PFSK-1 (cell line): Measurements from ENCODE around the gene SMG1.

Source experiments
- POLR2AphosphoS5 ChIP-seq: IDR thresholded peaks from 2 replicates; pipeline ENCODE4 v1.6.1; 2012; ENCODE audit warnings: low read depth, mild to moderate bottlenecking, control low read depth, low read length, moderate library complexity
- SIN3A ChIP-seq: IDR thresholded peaks from 2 replicates; pipeline ENCODE4 v1.6.1; 2012; ENCODE audit warnings: mild to moderate bottlenecking, low read length, moderate library complexity, borderline replicate concordance; ENCODE audit not compliant: insufficient read depth
- TAF1 ChIP-seq: IDR thresholded peaks from 2 replicates; pipeline ENCODE4 v1.6.1; 2012; ENCODE audit warnings: low read length, control low read depth, borderline replicate concordance; ENCODE audit not compliant: insufficient read depth
- TF ChIP-seq, protein P1 (sequence below), 2 experiments: IDR thresholded peaks; 2 replicates each; pipeline versions ENCODE4 v1.6.1 to v1.8.0; 2011 to 2012; ENCODE audit warnings: low read depth in 2 of 2, low read length in 2 of 2, control low read depth in 1 of 2, inconsistent platforms in 1 of 2, mild to moderate bottlenecking in 1 of 2, moderate library complexity in 1 of 2; ENCODE audit not compliant: insufficient read depth in 1 of 2

DNA sequence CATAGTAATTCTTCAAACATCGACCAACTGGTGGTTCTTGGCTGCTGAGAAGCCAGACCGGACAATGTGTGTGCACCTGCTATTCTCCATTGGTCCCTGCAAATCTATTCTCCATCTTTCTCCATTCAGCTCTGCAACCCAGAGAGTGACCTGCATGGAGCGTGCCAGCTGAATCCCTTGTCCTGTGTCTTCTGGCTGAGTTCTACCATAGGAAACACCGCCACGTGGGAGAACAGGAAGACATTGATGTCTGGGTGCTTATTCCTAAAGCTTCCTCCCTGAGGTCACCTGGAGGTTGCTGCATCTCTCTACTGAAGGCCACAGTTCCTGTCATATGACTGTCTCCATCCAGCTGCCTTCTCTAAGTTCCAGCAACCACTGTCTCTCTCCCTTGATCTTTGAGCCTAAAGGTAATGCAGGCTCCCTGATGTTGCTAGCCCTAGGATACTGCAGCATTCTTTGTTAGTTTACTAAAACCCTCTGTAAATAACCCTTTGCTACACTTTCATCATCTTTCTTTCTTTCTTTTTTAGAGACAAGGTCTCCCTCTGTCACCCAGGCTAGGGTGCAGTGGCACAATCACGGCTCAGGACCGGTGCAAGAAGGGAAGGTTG is 10.6 kb upstream of the SMG1 start:
- TF ChIP-seq, protein P1, sequence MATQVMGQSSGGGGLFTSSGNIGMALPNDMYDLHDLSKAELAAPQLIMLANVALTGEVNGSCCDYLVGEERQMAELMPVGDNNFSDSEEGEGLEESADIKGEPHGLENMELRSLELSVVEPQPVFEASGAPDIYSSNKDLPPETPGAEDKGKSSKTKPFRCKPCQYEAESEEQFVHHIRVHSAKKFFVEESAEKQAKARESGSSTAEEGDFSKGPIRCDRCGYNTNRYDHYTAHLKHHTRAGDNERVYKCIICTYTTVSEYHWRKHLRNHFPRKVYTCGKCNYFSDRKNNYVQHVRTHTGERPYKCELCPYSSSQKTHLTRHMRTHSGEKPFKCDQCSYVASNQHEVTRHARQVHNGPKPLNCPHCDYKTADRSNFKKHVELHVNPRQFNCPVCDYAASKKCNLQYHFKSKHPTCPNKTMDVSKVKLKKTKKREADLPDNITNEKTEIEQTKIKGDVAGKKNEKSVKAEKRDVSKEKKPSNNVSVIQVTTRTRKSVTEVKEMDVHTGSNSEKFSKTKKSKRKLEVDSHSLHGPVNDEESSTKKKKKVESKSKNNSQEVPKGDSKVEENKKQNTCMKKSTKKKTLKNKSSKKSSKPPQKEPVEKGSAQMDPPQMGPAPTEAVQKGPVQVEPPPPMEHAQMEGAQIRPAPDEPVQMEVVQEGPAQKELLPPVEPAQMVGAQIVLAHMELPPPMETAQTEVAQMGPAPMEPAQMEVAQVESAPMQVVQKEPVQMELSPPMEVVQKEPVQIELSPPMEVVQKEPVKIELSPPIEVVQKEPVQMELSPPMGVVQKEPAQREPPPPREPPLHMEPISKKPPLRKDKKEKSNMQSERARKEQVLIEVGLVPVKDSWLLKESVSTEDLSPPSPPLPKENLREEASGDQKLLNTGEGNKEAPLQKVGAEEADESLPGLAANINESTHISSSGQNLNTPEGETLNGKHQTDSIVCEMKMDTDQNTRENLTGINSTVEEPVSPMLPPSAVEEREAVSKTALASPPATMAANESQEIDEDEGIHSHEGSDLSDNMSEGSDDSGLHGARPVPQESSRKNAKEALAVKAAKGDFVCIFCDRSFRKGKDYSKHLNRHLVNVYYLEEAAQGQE (IDR thresholded peaks at IDR 0.05; ENCODE audit: insufficient read depth in 1 of 2, low read depth in 2 of 2, low read length in 2 of 2) = no peak
- TF ChIP-seq POLR2AphosphoS5 (no peak), TAF1 (no peak), SIN3A (no peak)
